Measurements from ENCODE around the gene S100A2.
"Not testable (repeated sequence)": the region's sequence is repeated elsewhere in the genome, so short reads cannot be mapped to it uniquely, and the experiment has no call there.

Gene S100A2

GRCh38 chr1:153563991-153564390 is 1.7 kb downstream of the S100A2 start:
- no peak for DNase-seq (ENCODE audit: low spot score)

GRCh38 chr1:153563483-153563901 is 2.2 kb downstream of the S100A2 start:
- no peak for DNase-seq (ENCODE audit: low spot score)

DNA sequence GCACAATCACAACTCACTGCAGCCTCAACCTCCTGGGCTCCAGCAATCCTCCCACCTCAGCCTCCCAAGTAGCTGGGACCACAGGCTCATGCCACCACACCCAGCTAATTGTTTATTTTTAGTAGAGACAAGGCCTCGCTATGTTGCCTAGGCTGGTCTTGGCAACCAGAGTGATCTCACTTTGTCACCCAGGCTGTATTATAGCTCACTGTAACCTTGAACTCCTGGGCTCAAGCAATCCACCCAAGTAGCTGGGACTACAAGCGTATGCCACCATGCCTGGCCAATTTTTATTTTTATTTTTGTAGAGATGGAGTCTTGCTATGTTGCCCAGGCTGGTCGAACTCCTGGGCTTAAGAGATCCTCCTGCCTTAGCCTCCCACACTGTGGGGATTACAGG is 3.6 kb downstream of the S100A2 start:
- DNase-seq (ENCODE audit: low spot score), result not testable (repeated sequence)

GRCh38 chr1:153561466-153561985 is 4.1 kb downstream of the S100A2 start:
- no peak for DNase-seq (ENCODE audit: low spot score)

- no peak for DNase-seq (ENCODE audit: low spot score)
These were observed 4.7 kb downstream of the S100A2 start for GRCh38 chr1:153560771-153561465.

GRCh38 chr1:153560241-153560640 is 5.4 kb downstream of the S100A2 start:
- DNase-seq (ENCODE audit: low spot score), result no peak

- DNase-seq (ENCODE audit: low spot score), result no peak
These were observed 7.8 kb downstream of the S100A2 start for GRCh38 chr1:153557877-153558276.

GRCh38 chr1:153556348-153556747 is 9.3 kb downstream of the S100A2 start:
- no peak for DNase-seq (ENCODE audit: low spot score)

DNA sequence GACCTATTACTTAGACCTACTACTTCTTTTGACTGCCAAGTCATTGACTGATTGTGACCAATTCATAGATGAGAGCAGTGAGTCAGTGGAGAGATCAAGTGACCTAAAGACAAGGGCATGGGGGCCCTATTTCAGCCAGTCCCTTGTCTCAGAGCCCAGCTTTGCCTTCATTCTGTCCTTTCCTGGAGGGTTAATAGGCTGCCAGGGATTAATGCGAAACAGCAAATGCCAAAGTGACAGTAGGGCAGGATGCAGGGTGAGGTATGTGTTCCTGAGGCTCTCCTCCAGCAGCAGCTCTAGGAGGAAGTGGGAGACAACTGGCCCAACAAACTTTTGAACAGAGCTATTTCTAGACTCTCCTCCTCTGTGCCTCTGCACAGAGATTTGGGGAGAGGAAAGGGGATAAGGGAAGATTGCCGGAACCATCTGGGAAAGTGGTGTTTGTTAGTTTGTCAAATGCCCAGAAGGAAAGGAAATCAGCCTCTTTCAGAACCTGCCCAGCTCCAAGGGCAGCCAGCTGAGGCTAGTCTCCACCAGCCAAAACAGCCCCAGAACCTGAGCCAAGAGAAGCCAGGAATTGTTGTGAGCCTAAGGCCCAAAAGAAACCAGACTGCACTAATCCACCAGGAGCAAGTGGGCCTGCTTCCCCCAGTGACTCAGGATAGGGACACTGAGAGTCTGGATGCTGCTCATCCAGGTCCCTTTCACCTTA is 11.7 kb downstream of the S100A2 start:
- DNase-seq (ENCODE audit: low spot score), result no peak

GRCh38 chr1:153553096-153553495 is 12.5 kb downstream of the S100A2 start:
- DNase-seq (ENCODE audit: low spot score), result no peak

- DNase-seq (ENCODE audit: low spot score), result no peak
These were observed 13.3 kb downstream of the S100A2 start for GRCh38 chr1:153552335-153552734.

DNA sequence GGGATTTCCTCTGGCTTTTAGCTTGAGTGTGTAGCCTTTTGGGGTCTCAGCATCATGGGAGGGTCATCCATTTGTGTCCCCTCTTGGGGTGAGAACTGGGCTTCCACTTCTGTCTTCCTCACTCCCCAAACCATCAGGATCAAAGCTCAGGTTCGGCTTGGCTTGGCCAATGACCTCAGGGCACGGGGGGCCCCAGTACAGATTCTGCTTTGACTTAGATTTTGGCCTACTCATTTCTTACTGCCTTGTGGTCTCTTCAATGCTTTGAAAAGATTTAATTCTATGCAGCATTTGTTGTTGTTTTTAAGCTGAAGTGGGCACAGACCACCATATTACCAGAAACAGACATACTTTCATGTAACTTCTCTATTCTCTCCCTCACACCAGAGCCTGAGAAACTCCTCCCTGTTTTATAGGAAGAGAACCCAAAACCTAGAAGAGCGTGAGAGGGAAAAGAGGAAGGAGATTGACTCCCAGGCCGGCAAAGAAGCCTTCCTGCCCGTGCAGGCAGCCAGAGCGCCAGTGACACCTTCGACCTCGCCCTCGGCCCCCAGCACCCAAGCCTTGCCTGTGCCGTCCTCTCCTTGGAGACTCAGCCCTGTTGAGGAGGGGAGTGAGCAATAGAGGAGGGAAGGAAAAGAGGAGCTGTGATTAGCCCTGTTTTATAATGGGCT is 14.7 kb downstream of the S100A2 start:
- no peak for DNase-seq (ENCODE audit: low spot score)

GRCh38 chr1:153550398-153550758 is 15.3 kb downstream of the S100A2 start:
- no peak for DNase-seq (ENCODE audit: low spot score)

- DNase-seq (ENCODE audit: low spot score), result no peak
These were observed 15.8 kb downstream of the S100A2 start for GRCh38 chr1:153549741-153550397.

DNA sequence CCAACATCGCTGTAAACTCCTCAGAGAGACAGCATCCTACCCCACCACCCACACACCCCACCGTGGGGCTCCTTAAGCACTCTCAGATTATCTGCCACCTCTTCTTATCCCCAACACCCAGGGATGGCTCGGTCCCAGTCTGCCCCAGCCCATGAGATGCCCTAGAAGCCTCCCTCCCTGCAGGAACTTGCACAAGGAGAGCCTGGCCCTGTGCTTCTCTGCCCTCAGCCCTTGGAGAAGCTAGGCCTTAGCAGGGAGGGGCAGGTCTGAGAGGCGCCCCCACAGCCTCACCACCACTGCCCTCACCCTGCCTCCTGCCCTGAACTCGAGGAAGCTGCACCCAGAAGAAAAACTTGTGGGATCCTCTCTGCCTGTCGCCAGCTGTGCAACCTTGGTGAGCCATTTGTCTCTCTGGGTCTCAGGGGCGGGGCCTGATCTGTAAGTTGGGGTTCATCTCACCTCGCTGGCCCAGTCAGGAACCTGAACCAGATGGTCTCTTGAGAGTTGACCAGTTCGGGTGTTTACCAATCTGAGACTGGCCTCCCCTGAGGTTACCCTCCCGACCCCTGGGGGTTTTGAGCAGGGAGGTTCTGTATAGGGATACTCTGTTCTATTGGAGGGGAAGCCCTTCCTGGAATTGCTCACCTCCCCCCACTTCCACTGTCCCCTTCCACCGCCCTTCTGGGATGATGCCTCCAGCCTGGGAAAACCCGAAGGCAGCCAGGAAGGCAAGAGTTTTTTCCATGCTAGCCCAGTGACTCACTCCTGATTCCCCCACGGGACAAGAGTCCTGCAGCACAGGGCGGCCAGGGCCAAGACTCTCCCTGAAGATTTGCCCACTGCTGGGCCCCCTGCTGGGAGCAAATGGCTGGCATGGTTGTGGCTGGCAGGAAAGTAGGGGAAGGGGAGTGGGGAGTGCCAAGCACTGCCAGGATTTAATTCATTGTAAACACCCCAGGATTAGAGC is 16.6 kb downstream of the S100A2 start, which contains the start of gene S100A3:
S100A3 (minus strand) TSS at position 537 of the 967 bp plus-strand sequence. CDS start 773 bp downstream, outside the sequence.
- DNase-seq (ENCODE audit: low spot score), result no peak

GRCh38 chr1:153547560-153548551 is 17.8 kb downstream of the S100A2 start:
- DNase-seq (ENCODE audit: low spot score), result no peak

GRCh38 chr1:153546796-153547559 is 18.7 kb downstream of the S100A2 start:
- DNase-seq (ENCODE audit: low spot score), result no peak

- DNase-seq (ENCODE audit: low spot score), result no peak
These were observed 19.3 kb downstream of the S100A2 start for GRCh38 chr1:153546371-153546770.
